Measurements from ENCODE around the gene HOMEZ. TPM values are rescaled to one million over a fixed set of nuclear protein-coding genes. Genes with fewer than 3 reads are reported as not detected.

Gene HOMEZ
- total and polyA plus RNA-seq, 10 of the 15 experiments (the other 5 are each of a cell fraction or from before 2014, with no cell fraction given) = 2.6 to 19.3 (median 13.0) TPM

DNA sequence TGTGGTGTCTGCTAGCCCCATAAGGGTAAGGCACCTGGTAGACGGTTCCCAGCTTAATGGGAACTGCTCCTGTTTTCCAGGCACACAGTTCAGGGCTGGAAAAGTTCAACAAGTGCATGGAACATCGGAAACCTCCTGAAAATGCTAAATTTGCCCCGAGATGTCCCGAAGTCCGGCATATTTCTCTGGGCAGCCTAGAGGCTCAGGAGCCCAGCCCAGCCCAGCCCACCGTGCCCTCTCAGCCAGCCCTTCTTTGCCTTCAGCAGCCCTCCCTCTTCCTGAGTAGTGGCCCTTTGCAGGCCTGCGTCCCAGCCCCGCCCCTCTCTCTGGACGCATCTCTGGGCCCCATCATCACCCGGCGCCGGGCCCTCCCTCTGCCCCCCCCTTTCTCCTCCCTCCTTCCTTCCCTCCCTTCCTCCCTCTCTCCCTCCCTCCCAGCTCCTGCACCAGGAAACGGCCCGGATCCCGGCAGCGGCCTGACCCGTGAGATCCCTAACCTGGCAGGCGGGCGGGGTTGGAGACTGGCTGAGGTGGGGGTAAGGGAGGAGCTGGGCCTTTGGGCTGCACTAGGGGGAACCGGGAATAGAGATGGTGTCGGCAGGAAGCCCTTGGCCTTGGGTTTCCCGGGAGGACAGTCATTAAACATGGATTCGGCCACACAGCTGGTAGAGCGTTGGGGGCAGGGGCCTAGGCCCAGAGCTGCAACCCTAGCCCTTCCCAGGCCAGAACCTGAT, 20.6 kb upstream of the HOMEZ start, which contains the start of gene BCL2L2 (continued):
- no peak for TF ChIP-seq CEBPB (IDR thresholded peaks at IDR 0.05; ENCODE audit: borderline replicate concordance in 1 of 2, low read depth in 2 of 2, low read length in 2 of 2)
- peak; percentile 70; the same call in 1 of the 2 replicates for TF ChIP-seq YY1 (IDR thresholded peaks at IDR 0.05; ENCODE audit: low read depth, low read length)
- TF ChIP-seq RB1 (IDR thresholded peaks at IDR 0.05; ENCODE audit: borderline replicate concordance) = 0 out of 2 replicates have a peak, but pooled peaks have one; percentile 41
- TF ChIP-seq BHLHE40 (IDR thresholded peaks at IDR 0.05; ENCODE audit: borderline replicate concordance in 1 of 2, low read depth in 2 of 2, low read length in 1 of 2) = 0 out of 4 replicates have a peak, but pooled peaks have one; percentile 10 to 17
- peak; percentile 50; the same call in 1 of the 2 replicates for TF ChIP-seq BACH1 (IDR thresholded peaks at IDR 0.05; ENCODE audit: borderline replicate concordance)
- TF ChIP-seq ELK1 (IDR thresholded peaks at IDR 0.05; ENCODE audit: low read depth, low read length) = peak; percentile 39; the same call in 1 of the 2 replicates
- no peak for TF ChIP-seq FOXM1 (IDR thresholded peaks at IDR 0.05; ENCODE audit: low read depth, low read length)
- 0 out of 2 replicates have a peak, but pooled peaks have one; percentile 19 for TF ChIP-seq MLLT1 (IDR thresholded peaks at IDR 0.05)
- TF ChIP-seq PAX5 (IDR thresholded peaks at IDR 0.05; ENCODE audit: borderline replicate concordance, low read depth, low read length) = no peak
- TF ChIP-seq TCF12 (IDR thresholded peaks at IDR 0.05; ENCODE audit: low read depth, low read length) = peak; percentile 17; the same call in 1 of the 2 replicates
- TF ChIP-seq SPI1 (IDR thresholded peaks at IDR 0.05; ENCODE audit: borderline replicate concordance, insufficient read depth, low read depth, low read length) = 0 out of 2 replicates have a peak, but pooled peaks have one; percentile 16
- TF ChIP-seq POLR2A (IDR thresholded peaks at IDR 0.05; ENCODE audit: low read depth, low read length) = peak; percentile 91
- TF ChIP-seq LARP7 (IDR thresholded peaks at IDR 0.05) = 0 out of 2 replicates have a peak, but pooled peaks have one; percentile 19
- no peak for TF ChIP-seq HDAC2 (IDR thresholded peaks at IDR 0.05)
- TF ChIP-seq HDGF (IDR thresholded peaks at IDR 0.05) = peak; percentile 78
- TF ChIP-seq SP1 (IDR thresholded peaks at IDR 0.05; ENCODE audit: low read depth, low read length) = peak; percentile 43
- TF ChIP-seq ZBTB4 (CRISPR knock-in tag; IDR thresholded peaks at IDR 0.05) = no peak
- no peak for TF ChIP-seq ZNF592 (IDR thresholded peaks at IDR 0.05)
- TF ChIP-seq CREB1 (IDR thresholded peaks at IDR 0.05; ENCODE audit: low read depth) = peak; percentile 98
- TF ChIP-seq CREM (IDR thresholded peaks at IDR 0.05; ENCODE audit: low read depth) = peak; percentile 99

Data from GM12878 (cell line).